ENCODE measurements around the gene PIGM.

- TF ChIP-seq CTCF (IDR thresholded peaks at IDR 0.05) (no peak), POLR2A (IDR thresholded peaks at IDR 0.05) (no peak)
These were observed 13.4 kb downstream of the PIGM start for GRCh38 chr1:160018347-160018746.
